Neutrophil (primary cell): ENCODE results near the gene ATF4.
A peak's percentile ranks its signal among the peaks of the same experiment; 100 is the strongest.

Experiments
- H3K27ac ChIP-seq: fragments of 200-600 bp; sonication (generic); 2 replicates; pipeline ENCODE4 v1.5.1; 2016; ENCODE audit warnings: mild to moderate bottlenecking, moderate library complexity
- H3K27me3 ChIP-seq: fragments of 200-600 bp; sonication (generic); 2 replicates; pipeline ENCODE4 v1.6.0; 2016; ENCODE audit warnings: mild to moderate bottlenecking
- H3K36me3 ChIP-seq: fragments of 200-600 bp; sonication (generic); 2 replicates; pipeline ENCODE4 v1.5.1; 2017
- H3K4me1 ChIP-seq, 2 experiments: fragments of 200-600 bp in 1 of 2; sonication (generic) in 1 of 2; 1 replicate in 1 of 2; 2 replicates in 1 of 2; pipeline versions ENCODE4 v1.5.1 to v1.6.1; 2013 to 2016; ENCODE audit warnings: low read depth in 1 of 2, low read length in 1 of 2, mild to moderate bottlenecking in 1 of 2, moderate library complexity in 1 of 2; ENCODE audit not compliant: control insufficient read depth in 1 of 2, insufficient read depth in 1 of 2
- H3K4me3 ChIP-seq, 2 experiments: fragments of 200-600 bp in 1 of 2; sonication (generic) in 1 of 2; 1 replicate in 1 of 2; 2 replicates in 1 of 2; pipeline ENCODE4 v1.5.1; 2013 to 2016; ENCODE audit warnings: low read depth in 1 of 2, low read length in 1 of 2, mild to moderate bottlenecking in 1 of 2, moderate library complexity in 1 of 2
- H3K9me3 ChIP-seq: fragments of 200-600 bp; sonication (generic); 2 replicates; pipeline ENCODE4 v1.5.1; 2016
- TF ChIP-seq, protein P1 (sequence below): fragments of 200-600 bp; sonication (generic); IDR thresholded peaks from 2 replicates; pipeline ENCODE4 v1.5.1; 2016; ENCODE audit warnings: antibody characterized with exemption

Gene ATF4

DNA sequence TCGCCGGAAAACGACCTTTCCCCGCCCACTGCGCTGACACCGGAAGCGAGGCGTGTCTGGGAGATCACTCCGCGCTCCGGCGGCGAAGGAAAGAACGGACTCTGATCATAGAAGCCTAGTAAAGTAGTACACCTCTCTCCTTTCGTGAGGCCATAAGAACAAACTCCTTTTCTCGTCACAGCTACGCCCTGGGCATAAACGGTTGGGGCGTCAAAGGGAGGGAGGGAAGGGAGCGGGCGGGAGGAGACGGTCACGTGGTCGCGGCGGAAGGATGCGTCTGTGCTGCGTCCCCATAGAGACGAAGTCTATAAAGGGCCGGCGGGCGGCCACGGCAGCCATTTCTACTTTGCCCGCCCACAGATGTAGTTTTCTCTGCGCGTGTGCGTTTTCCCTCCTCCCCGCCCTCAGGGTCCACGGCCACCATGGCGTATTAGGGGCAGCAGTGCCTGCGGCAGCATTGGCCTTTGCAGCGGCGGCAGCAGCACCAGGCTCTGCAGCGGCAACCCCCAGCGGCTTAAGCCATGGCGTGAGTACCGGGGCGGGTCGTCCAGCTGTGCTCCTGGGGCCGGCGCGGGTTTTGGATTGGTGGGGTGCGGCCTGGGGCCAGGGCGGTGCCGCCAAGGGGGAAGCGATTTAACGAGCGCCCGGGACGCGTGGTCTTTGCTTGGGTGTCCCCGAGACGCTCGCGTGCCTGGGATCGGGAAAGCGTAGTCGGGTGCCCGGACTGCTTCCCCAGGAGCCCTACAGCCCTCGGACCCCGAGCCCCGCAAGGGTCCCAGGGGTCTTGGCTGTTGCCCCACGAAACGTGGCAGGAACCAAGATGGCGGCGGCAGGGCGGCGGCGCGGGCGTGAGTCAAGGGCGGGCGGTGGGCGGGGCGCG, at the start of gene ATF4:
Gene ATF4, plus strand, starts transcription at position 337 of the 880 bp plus-strand sequence. CDS start 884 bp downstream, outside the sequence.
- TF ChIP-seq, protein P1, sequence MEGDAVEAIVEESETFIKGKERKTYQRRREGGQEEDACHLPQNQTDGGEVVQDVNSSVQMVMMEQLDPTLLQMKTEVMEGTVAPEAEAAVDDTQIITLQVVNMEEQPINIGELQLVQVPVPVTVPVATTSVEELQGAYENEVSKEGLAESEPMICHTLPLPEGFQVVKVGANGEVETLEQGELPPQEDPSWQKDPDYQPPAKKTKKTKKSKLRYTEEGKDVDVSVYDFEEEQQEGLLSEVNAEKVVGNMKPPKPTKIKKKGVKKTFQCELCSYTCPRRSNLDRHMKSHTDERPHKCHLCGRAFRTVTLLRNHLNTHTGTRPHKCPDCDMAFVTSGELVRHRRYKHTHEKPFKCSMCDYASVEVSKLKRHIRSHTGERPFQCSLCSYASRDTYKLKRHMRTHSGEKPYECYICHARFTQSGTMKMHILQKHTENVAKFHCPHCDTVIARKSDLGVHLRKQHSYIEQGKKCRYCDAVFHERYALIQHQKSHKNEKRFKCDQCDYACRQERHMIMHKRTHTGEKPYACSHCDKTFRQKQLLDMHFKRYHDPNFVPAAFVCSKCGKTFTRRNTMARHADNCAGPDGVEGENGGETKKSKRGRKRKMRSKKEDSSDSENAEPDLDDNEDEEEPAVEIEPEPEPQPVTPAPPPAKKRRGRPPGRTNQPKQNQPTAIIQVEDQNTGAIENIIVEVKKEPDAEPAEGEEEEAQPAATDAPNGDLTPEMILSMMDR = no peak
- Histone ChIP-seq H3K27me3 (no peaks in the 10 kb centered on the region), H3K9me3 (no peaks in the 10 kb centered on the region), H3K27ac (peak within 1 kb of the TSS; percentile 96), H3K36me3 (peaks cover 38% of the 10 kb centered on the region), H3K4me1 (peaks cover 56 to 57% of the 10 kb centered on the region in 2 experiments), H3K4me3 (peak within 1 kb of the TSS; percentile 89 to 100)

- Histone ChIP-seq H3K36me3 (no peaks in the 10 kb centered on the region), H3K27me3 (peaks cover 27% of the 10 kb centered on the region), H3K27ac (peak overlapping the region; percentile 73), H3K4me1 (peaks cover 26 to 37% of the 10 kb centered on the region in 2 experiments), H3K4me3 (peak overlapping the region in 1 of 2 experiments; percentile 10), H3K9me3 (no peaks in the 10 kb centered on the region)
- TF ChIP-seq, protein P1 = no peak
These were observed 48.8 kb upstream of the ATF4 start for GRCh38 chr22:39471381-39472141.

DNA sequence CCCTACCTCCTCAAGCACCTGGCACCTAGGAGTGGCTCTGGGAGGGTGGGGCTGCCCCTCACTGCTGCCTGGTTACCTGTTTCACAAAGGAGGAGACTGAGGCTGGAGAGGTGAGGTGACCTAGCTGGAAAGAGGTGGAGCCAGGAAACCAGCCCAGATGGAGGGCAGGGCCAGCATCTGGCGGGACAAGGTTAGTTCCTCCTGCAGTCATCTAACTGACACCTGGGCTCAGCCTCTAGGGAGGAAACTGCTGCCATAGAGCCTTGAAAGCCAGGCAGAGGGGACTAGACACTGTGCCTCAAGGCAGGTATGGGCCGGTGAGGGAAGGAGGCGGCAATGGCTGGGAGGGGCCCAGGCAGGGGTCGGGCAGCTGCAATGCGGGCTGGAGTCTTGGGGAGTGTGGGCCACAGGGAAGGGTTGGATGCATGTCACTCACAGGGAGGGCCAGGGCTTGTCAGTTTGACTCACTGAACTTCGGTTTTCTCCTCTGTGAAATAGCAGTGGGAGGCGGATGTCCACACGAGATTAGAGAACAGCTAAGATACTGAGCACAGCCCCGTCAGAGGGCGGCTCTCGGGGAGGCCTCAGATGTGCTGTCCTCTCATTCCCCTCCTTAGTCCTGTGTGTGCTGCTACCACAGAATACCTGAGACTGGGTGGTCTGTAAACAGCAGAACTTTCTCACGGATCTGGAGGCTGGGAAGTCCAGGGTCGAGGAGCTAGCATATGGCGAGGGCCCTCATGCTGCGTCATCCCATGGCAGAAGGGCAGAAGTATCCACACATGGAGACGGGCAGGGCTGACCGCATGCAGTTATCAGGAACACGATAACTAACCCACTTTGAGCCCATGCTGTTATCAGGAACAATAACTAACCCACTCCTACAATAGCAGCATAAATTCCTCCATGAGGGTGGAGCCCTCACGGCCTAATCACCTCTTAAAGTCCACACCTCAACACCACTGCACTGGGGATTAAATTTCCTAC, 47.5 kb upstream of the ATF4 start:
- peaks cover 26 to 37% of the 10 kb centered on the region in 2 experiments for H3K4me1 ChIP-seq
- TF ChIP-seq, protein P1 = no peak
- no peaks in the 10 kb centered on the region for H3K36me3 ChIP-seq
- peaks cover 26% of the 10 kb centered on the region for H3K27me3 ChIP-seq
- peak overlapping the region; percentile 73 for H3K27ac ChIP-seq
- no peaks in the 10 kb centered on the region for H3K9me3 ChIP-seq
- no peak overlapping the region for H3K4me3 ChIP-seq

DNA sequence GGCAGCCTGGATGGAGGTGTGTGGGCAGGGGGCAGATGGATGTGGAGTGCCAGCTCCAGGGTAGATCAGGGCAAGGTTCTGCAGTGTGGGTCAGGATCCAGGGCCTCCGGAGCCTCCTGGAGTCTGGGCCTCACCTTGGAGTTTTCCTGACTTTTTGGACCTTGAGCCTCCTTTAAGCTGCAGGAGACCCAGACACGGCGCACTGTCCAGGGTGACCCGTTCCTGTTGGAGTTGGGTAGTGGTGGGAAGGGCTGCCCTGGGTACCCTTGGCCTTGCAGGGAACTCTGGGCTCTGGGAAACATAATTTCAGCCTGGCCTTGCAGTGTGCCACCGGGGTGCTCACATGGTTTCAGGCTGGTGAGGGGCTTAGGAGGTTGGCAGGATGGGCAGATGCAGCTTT, 46.5 kb upstream of the ATF4 start:
- peaks cover 26 to 36% of the 10 kb centered on the region in 2 experiments for H3K4me1 ChIP-seq
- no peaks in the 10 kb centered on the region for H3K9me3 ChIP-seq
- TF ChIP-seq, protein P1 = no peak
- H3K27me3 ChIP-seq = peaks cover 16% of the 10 kb centered on the region
- H3K4me3 ChIP-seq = no peak overlapping the region
- no peaks in the 10 kb centered on the region for H3K36me3 ChIP-seq
- no peak overlapping the region for H3K27ac ChIP-seq
